GM20000 (cell line): ENCODE data around the gene TEX11.

ENCODE experiments used
- DNase-seq: peaks from one replicate; pipeline ENCODE4 v3.0.0; 2012; ENCODE audit warnings: low spot score
- CTCF ChIP-seq: IDR thresholded peaks from 2 replicates; pipeline ENCODE4 v1.5.1; 2012; ENCODE audit warnings: mild to moderate bottlenecking, control low read depth; ENCODE audit errors: extremely low read depth, missing control alignments

The TEX11 gene

GRCh38 chrX:70554948-70555347 lies 353.6 kb downstream of the TEX11 start:
- no peak for DNase-seq
- TF ChIP-seq CTCF: no peak

- no peak for TF ChIP-seq CTCF
Observed at GRCh38 chrX:70554523-70554922, 354.0 kb downstream of the TEX11 start.

GRCh38 chrX:70554081-70554480 lies 354.4 kb downstream of the TEX11 start:
- TF ChIP-seq CTCF: no peak

More at GRCh38 chrX:70554523-70554922, 354.0 kb downstream of the TEX11 start:
- DNase-seq: no peak

GRCh38 chrX:70553516-70553915 lies 355.0 kb downstream of the TEX11 start:
- no peak for DNase-seq
- TF ChIP-seq CTCF: no peak

More at GRCh38 chrX:70554081-70554480, 354.4 kb downstream of the TEX11 start:
- no peak for DNase-seq

GRCh38 chrX:70552130-70552704 lies 356.3 kb downstream of the TEX11 start:
- no peak for TF ChIP-seq CTCF
- DNase-seq: no peak

GRCh38 chrX:70549429-70549828 lies 359.1 kb downstream of the TEX11 start:
- TF ChIP-seq CTCF: no peak
- DNase-seq: no peak

- DNase-seq: no peak
- TF ChIP-seq CTCF: no peak
Observed at GRCh38 chrX:70535198-70535597, 373.3 kb downstream of the TEX11 start.
